Skin of body (tissue), 2 donors: ENCODE results near the gene ZBTB39. TPM values are rescaled to one million over a fixed set of nuclear protein-coding genes. Genes with fewer than 3 reads are reported as not detected.
"Not testable (repeated sequence)": the region's sequence is repeated elsewhere in the genome, so short reads cannot be mapped to it uniquely, and the experiment has no call there.

Experiments
- DNase-seq: peaks from one replicate; lab custom pipeline; 2025; lab: John Stamatoyannopoulos, UW
- total RNA-seq: library from RNA; depleted of rRNA; stranded (reverse); fragments of >200 nt; gene quantifications from one replicate; pipeline ENCODE4 v1.2.3, GENCODE V29; 2014

Gene ZBTB39
- total RNA-seq, 1 donor from 2014 or later = 4.8 TPM

DNA sequence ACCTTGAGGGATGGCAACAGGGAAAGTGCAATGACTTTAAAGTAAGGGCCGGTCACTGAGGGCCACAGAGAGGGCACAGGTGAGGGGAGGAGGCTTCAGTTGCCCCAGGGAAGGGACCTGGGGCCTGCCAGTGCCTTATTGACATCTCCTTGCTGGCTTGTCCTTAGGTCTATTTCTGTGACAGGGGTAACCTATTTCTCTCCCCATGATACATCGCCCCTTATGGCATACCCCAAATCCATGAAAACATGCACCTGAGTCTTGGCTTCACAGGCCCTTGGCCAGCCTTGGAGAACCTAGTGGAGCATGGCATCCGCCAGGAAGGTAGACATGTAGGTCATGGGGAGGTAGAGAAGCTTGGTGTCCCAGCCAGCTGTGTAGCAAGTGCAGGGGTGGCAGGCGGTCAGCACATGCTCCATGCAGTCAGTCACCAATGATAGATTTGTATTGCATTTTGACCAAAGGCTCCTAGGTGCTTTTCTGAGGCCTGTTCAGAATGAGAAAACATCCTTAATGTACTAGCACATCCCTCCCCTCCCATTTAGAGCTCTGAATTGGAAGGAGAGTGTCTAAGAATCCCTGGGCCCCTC lies 25.3 kb downstream of the ZBTB39 start:
- no peak for DNase-seq

DNA sequence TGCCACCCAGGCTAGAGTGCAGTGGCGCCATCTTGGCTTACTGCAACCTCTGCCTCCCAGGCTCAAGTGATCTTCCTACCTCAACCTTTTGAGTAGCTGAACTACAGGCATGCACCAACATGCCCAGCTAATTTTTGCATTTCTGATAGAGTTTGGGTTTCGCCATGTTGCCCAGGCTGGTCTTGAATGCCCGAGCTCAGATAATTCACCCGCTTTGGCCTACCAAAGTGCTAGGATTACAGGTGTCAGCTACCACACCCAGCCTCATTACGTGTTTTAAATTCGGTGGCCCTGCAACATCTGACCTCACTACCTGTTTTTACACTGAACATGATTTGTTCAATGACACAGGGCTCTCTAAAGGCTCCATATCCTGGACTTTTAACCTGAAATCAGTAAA lies 26.1 kb downstream of the ZBTB39 start:
- no peak for DNase-seq

DNA sequence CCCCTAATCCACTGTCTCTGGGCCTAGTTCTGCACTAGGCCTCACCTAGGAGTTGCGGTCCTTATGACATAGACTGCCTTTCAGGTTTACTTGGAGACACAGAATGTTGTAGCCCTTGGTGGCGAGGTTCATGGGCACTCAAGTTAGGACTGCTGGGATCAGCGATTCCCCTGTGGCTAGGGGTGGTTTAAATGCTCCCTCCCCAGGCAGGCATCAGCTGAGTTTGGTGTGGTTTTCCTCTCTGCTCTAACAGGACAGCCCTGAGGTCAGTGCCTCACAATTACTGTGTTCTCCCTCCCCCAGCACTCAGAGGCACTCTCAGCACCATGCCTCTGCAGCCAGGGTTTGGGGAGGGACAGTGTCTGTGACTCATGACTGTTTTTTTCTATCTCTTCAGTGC lies 26.7 kb downstream of the ZBTB39 start:
- no peak for DNase-seq

DNA sequence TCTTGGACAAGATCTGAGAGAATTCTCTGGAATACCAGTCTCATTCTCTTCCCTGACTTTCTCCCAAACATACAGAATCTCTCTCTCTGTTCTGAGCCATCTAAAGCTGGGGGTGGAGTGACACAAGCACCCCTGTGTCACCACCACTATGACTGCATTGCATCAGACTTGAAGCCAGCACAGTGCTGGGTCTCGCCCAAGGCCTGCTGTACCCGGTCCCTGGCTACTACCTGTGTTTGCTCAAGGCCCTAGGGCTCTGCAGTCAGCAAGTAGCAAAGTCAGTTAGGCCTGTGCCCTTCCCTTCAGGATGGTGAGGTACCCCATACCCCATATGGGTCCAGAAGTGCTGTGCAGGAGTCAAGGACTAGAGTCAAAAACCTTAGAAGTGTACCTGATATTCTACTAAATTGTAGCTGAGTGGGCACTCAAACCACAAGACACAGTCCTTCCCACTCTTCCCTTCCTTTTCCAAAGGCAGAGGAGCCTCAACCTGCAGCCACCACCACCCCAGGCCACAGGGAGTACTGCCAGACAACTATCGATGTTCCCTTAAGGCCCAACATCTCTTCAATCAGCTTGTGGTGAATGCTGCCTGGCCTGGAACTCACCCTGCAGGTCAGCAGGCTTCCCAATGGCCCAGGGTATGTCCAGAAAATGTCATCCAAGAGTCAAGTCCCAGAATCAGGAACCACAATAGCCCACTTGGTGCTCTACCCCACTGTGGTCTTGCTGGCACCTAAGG lies 27.8 kb downstream of the ZBTB39 start:
- DNase-seq = no peak

DNA sequence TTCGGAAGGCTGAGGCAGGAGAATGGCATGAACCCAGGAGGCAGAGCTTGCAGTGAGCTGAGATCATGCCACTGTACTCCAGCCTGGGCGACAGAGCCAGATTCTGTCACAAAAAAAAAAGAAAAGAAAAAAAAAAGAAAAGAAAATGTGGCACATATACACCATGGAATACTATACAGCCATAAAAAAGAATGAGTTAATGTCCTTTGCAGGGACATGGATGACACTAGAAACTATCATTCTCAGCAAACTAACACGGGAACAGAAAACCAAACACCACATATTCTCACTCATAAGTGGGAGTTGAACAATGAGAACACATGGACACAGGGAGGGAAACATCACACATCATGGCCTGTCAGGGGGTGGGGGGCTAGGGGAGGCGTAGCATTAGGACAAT lies 29.0 kb downstream of the ZBTB39 start:
- DNase-seq = not testable (repeated sequence)

DNA sequence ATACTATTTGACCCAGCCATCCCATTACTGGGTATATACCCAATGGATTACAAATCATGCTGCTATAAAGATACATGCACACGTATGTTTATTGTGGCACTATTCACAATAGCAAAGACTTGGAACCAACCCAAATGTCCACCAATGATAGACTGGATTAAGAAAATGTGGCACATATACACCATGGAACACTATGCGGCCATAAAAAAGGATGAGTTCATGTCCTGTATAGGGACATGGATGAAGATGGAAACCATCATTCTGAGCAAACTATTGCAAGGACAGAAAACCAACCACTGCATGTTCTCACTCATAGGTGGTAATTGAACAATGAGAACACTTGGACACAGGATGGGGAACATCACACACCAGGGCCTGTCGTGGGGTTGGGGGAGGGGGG lies 32.1 kb downstream of the ZBTB39 start:
- DNase-seq = not testable (repeated sequence)

DNA sequence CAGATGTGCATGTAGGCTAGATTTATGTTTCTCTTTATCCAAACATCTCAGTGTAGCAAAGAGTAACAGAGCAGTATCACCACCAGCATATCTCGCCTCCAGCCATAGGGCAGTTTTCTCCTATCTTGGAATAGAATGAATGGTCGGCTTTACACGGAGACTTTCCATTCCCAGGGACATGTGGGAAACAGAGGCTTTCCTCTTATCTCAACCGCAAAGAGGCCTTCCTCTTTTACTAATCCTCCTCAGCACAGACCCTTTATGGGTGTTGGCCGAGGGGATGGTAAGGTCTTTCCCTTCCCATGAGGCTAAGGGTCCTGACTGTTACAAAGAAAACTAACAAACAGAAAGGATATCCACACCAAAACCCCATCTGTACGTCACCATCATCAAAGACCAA lies 37.4 kb downstream of the ZBTB39 start:
- DNase-seq = not testable (repeated sequence)

DNA sequence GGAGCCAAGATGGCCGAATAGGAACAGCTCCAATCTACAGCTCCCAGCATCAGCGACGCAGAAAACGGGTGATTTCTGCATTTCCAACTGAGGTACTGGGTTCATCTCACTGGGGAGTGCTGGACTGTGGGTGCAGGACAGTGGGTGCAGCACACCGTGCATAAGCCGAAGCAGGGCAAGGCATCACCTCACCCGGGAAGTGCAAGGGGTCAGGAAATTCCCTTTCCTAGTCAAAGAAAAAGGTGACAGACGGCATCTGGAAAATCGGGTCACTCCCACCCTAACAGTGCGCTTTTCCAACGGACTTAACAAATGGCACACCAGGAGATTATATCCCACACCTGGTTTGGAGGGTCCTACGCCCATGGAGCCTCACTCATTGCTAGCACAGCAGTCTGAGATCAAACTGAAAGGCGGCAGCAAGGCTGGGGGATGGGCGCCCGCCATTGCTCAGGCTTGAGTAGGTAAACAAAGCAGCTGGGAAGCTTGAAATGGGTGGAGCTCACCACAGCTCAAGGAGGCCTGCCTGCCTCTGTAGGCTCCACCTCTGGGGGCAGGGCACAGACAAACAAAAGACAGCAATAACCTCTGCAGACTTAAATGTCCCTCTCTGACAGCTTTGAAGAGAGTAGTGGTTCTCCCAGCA lies 40.2 kb downstream of the ZBTB39 start:
- not testable (repeated sequence) for DNase-seq

DNA sequence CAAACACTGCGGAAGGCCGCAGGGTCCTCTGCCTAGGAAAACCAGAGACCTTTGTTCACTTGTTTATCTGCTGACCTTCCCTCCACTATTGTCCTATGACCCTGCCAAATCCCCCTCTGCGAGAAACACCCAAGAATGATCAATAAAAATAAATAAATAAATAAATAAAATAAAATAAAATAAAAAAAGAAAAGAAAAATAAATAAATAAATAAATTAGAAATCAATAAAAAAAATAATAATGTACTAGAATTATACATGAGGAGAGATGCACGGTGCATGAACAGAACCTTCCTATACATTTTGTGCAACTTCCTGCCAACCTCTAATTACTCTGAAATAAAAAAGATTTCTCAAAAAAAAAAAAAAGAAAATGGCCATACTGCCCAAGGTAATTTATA lies 41.2 kb downstream of the ZBTB39 start:
- not testable (repeated sequence) for DNase-seq

DNA sequence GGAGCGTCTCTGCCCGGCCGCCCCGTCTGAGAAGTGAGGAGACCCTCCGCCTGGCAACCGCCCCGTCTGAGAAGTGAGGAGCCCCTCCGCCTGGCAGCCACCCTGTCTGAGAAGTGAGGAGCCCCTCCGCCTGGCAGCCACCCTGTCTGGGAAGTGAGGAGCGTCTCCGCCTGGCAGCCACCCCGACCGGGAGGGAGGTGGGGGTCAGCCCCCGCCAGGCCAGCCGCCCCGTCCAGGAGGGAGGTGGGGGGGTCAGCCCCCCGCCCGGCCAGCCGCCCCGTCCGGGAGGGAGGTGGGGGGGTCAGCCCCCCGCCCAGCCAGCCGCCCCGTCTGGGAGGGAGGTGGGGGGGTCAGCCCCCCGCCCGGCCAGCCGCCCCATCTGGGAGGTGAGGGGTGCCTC lies 42.8 kb downstream of the ZBTB39 start:
- DNase-seq = not testable (repeated sequence)

DNA sequence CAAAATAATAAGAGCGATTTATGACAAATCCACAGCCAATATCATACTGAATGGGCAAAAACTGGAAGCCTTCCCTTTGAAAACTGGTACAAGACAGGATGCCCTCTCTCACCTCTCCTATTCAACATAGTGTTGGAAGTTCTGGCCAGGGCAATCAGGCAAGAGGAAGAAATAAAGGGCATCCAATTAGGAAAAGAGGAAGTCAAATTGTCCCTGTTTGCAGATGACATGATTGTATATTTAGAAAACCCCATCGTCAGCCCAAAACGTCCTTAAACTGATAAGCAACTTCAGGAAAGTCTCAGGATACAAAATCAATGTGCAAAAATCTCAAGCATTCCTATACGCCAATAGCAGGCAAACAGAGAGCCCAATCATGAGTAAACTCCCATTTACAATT lies 44.1 kb downstream of the ZBTB39 start:
- DNase-seq = not testable (repeated sequence)

DNA sequence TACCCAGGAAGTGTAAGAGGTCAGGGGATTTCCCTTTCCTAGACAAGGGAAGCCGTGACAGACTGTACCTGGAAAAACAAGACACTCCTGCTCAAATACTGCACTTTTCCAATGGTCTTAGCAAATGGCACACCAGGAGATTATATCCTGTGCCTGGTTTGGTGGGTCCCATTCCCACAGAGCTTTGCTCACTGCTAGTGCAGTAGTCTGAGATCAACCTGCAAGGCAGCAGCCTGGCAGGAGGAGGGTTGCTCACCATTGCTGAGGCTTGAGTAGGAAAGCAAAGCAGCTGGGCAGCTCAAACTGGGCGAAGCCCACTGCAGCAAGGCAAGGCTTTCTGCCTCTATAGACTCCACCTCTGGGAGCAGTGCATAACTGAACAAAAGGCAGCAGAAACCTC lies 47.9 kb downstream of the ZBTB39 start:
- no peak for DNase-seq

DNA sequence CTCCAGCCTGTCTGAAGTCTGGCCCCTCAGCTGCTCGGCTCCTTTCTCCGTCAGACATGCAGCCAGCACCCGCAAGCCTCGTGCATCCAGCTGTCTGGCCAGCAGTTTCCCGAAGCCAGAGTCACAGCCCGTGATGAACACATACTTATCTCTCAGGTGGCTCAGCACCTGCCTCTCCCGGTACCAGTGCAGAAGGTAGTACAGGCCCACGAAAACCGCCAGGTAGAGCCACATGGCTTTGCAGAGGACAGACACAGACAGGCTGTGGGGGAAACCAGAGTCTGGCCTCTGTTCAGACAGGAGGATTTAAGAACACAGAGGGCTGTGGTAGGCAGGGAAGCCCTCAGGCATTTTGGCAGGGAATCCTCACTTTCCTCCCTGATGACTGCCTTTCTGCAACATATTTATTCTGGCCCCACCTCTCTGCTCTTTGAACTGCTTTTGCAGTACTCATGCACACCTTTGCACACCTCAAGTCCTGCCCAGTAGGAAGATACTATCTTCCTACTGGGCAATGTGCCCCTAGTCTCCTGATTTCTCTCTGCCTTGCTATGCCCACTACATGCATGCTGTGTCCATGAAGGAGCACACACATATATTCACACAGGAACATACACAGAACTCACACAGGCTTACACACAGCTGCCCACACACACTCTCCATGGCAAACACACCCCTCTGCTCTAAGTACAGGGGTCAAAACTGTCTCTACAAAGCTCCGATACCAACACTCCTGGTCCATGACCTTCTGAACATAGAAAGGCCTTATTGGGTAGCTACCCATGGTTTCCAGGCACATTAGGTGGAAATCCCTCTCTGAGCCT lies 48.9 kb downstream of the ZBTB39 start, which contains the start of gene RDH16:
TSS of gene RDH16 (minus strand) at position 380 of the 824 bp plus-strand sequence. CDS start at position 234, 146 bp downstream.
- no peak for DNase-seq

DNA sequence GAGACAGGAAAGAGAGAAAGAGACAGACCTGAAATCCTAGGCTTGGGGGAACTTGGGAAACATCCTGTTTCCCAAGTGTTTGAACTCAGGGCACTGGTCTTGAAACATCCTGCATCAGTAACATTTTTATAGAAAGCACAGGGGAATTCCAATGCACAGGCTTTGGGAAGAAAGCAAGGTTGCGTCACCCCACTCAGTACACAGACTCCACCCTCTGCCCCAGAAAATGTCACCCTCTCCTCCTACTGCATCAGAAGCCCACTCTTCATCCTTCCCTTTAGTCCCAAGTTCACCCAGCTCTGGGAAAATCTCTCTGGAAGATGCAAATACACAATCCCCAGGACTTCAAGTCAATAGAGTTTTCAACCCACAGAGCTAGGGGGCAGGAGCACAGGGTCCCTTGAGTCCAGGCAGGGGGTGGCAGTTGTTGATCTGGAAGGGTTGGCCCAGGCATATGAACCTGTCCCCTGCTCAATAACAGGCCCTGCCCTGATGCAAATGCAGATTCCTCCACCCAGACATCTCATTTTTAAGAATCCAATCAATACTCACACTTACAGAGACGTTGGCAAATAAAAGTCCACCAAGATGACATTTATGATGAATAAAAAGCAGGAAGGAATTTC lies 50.6 kb downstream of the ZBTB39 start:
- DNase-seq = no peak

DNA sequence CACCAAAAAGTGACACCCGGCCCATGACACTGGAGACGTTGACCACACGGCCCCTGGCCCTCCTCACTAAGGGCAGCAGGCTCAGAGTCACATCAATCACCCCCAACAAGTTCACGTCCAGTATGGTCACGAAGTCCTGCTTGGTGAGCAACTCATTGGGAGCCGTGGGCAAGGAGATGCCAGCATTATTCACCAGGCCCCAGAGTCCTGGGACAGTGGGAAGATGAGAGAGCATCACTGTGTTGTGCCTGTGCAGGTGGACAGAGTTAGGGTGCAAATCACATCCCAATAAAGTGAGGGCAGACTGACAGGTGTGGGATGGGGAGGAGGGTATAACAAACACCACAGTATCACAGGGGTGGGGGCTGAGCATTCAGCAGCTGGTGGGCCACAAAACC lies 51.4 kb downstream of the ZBTB39 start:
- no peak for DNase-seq

DNA sequence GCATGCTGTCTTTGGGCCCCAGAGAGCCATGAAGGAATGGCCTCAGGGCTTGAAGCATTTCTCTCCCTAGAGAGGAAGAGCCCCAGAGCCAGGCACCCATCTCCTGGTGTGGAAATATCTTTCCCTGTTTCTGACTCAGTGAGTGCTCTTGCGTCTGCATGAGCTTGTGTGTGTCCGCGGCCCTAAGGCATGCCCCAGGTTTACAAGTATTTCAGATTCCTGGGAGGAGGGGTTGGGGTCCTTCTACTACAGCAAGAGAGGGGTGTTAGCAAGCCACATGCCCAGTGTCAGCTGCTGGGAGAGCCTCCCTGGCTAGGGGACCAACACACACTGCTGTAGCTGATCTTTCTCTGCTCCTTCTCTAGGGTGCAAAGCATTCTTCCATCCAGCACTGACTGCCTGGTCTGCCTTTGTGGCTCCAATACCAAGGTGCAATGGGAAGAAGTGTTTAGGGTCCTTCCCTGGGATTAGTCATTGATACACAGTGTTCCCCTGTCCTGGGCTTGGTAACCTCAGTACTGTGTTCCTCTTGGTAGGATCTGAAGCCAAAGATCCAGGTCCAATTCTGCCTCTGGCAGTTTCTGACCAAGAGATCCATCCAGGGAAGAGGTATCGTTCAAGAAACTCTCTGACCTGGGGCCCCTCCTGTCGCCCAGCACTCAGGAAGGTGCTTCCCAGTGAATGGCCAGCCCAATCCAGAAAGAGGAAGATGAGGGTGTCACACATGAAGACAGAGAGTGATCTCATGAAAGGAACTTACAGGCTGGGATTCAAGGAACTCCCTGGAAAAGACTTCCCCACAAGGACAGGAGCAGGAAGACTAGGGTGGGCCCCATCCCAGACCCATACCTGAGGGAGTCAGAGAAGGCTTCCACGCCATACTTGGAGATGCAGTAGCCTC lies 52.0 kb downstream of the ZBTB39 start:
- no peak for DNase-seq

DNA sequence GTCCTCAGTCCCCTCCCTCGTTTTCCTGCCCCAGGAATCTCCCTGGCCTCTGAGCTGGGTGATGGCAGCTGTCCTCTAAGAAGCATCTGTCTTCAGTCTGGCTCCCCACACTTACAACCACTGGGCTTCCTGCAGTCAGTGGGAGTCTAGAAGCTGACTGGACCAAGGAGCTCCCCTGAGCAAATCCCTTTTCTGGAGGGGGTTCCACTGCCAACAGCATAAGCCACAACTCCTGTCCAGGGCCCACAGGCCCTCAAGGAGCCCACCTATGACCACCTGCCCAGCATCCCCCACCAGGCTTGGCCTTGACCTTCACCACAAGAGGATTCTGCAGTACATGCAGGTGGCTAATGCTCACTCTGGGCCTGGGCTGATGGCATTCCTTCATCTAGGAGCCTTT lies 53.0 kb downstream of the ZBTB39 start:
- no peak for DNase-seq

DNA sequence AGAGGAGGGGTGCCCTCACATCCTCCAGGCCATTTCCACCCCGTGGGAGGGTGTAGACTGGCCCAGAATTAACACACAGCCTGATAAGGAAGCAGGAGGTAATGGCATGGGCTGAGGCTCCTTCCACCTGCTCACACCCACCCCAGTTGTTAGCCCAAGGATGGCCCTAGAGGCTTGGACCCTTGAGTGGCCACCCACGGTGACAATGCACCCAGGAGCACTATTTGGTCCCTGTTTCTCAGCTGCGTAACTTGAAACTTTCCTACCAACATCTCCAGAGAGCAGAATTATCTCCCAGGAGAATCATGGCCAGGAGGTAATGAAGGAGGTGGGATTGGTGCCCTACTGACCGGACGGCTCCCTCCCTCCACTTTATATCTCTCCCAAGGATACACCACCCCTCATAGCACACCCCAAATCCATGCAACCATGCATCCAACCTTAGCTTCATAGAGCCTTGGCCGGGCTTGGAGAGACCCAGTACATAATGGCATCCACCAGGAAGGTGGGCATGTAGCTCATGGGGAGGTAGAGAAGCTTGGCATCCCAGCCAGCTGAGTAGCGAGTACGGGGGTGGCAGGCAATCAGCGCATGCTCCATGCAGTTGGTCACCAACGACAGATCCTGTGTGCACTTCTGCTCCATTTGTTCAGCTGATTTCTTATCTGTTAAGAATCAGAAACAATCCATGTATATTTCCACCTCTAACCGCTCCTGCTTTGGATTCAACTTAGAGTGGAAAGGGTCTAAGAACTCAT lies 54.6 kb downstream of the ZBTB39 start:
- DNase-seq = no peak

DNA sequence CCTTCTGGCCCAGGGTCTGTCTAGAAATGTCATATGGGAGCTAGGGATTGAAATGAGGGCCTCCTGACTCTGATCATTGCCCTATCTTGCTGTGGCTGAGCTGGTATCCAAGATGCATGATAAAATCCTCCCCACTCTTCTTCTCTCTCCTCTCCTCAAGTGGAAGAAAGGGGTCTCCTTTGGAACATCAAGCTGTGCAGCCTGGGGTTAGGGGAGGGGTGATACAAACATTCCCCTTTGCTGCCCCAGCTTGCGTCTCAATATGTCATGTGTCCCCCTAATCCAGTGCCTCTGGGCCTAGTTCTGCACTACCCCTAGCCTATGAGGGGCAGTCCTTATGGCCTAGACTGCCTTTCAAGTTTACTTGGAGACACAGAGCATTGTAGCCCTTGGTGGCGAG lies 57.5 kb downstream of the ZBTB39 start:
- DNase-seq = no peak
